ENCODE results near the gene PKNOX2.

DNA sequence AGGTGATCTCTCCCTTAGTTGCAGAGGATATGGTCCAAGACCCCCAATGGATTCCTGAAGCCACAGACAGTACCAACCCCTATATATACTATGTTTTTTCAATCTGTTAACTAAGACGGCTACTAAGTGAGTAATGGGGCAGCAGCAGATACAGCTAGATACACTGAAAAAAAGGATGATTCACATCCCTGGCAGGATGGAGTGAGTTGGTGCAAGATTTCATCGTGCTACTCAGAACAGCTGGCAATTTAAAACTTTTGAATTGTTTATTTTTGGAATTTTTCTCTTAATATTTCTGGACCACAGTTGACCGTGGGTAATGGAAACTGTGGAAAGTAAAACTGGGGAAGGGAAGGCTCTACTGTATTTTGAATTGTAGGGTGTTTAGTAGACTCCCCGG is 36.1 kb upstream of the PKNOX2 start:
- TF ChIP-seq CTCF (conservative IDR thresholded peaks at IDR 0.05) (no peak), ZFX (IDR thresholded peaks at IDR 0.05) (no peak)

Measured in C4-2B (cell line).